Left ventricle myocardium inferior (tissue), 1 donor: Measurements from ENCODE around the gene RPRD2. TPM values are rescaled to one million over a fixed set of nuclear protein-coding genes. Genes with fewer than 3 reads are reported as not detected.

Experiments
- DNase-seq: peaks from one replicate; pipeline ENCODE4 v3.0.0-alpha.2; 2020
- H3K27ac ChIP-seq: fragments of 200-600 bp; replicated peaks from 2 replicates; pipeline ENCODE4 v1.8.0; 2021
- H3K27me3 ChIP-seq: fragments of 200-600 bp; 2 replicates; pipeline ENCODE4 v1.8.0; 2021; ENCODE audit warnings: low read depth
- H3K36me3 ChIP-seq: fragments of 200-600 bp; 2 replicates; pipeline ENCODE4 v1.8.0; 2021
- H3K4me1 ChIP-seq: fragments of 200-600 bp; 2 replicates; pipeline ENCODE4 v1.8.0; 2021
- H3K4me3 ChIP-seq: fragments of 200-600 bp; 2 replicates; pipeline ENCODE4 v1.8.0; 2021; ENCODE audit warnings: mild to moderate bottlenecking, moderate library complexity
- H3K9me3 ChIP-seq: fragments of 200-600 bp; replicated peaks from 2 replicates; pipeline ENCODE4 v1.8.0; 2021
- CTCF ChIP-seq: fragments of 200-600 bp; IDR thresholded peaks from 2 replicates; pipeline ENCODE4 v1.8.0; 2021; ENCODE audit warnings: antibody characterized with exemption, mild to moderate bottlenecking, borderline replicate concordance
- intact Hi-C: fragments of 100-400 bp; cut with micrococcal nuclease; formaldehyde crosslinking; loops from one replicate; pipeline ENCODE4 v1.11.0; 2022
- total RNA-seq: library from RNA; stranded (reverse); fragmentation: NEBNext Ultra II Directional; extraction: Animal tissue kit (Norgen Biotek cat#: 25700); gene quantifications from one replicate; pipeline ENCODE4 v1.2.1, GENCODE V29; 2021
- donor health status: DM: no; HTN: yes; CAD: no; lungs with severe emphysema.

Gene RPRD2
- total RNA-seq, 1 donor from 2014 or later, result 22.9 TPM

GRCh38 chr1:150346316-150346715 lies 17.6 kb upstream of the RPRD2 start:
- Histone ChIP-seq H3K36me3 (peaks cover 97% of the 10 kb centered on the region), H3K4me1 (no peaks in the 10 kb centered on the region), H3K27ac (no peak overlapping the region), H3K27me3 (no peaks in the 10 kb centered on the region), H3K9me3 (no peaks in the 10 kb centered on the region), H3K4me3 (no peak overlapping the region)
- DNase-seq, result no peak
- intact Hi-C loops, result no loop called here
- TF ChIP-seq CTCF, result no peak

- intact Hi-C loops, result no loop called here
- Histone ChIP-seq H3K27me3 (no peaks in the 10 kb centered on the region), H3K4me1 (no peaks in the 10 kb centered on the region), H3K27ac (no peak overlapping the region), H3K4me3 (no peak overlapping the region), H3K9me3 (no peaks in the 10 kb centered on the region), H3K36me3 (peaks cover 80% of the 10 kb centered on the region)
- no peak for TF ChIP-seq CTCF
- no peak for DNase-seq
Observed at GRCh38 chr1:150352866-150353265, 11.1 kb upstream of the RPRD2 start.

- Histone ChIP-seq H3K9me3 (no peaks in the 10 kb centered on the region), H3K27me3 (no peaks in the 10 kb centered on the region), H3K36me3 (no peaks in the 10 kb centered on the region), H3K27ac (peak overlapping the region; percentile 99), H3K4me1 (peaks cover 37% of the 10 kb centered on the region), H3K4me3 (peak overlapping the region; percentile 89)
- intact Hi-C loops, result no loop called here
- no peak for TF ChIP-seq CTCF
- DNase-seq, result no peak
Observed at GRCh38 chr1:150362721-150363425, 1.1 kb upstream of the RPRD2 start.

- intact Hi-C loops, result no loop called here
- H3K36me3 ChIP-seq, result no peaks in the 10 kb centered on the region
- peak overlapping the region; percentile 99 for H3K27ac ChIP-seq
- H3K9me3 ChIP-seq, result no peaks in the 10 kb centered on the region
- H3K4me3 ChIP-seq, result peak overlapping the region; percentile 89
- peaks cover 37% of the 10 kb centered on the region for H3K4me1 ChIP-seq
- DNase-seq, result peak; percentile 84
- no peaks in the 10 kb centered on the region for H3K27me3 ChIP-seq
- TF ChIP-seq CTCF, result no peak
Observed at GRCh38 chr1:150364231-150365003, 470 bp downstream of the RPRD2 start.

GRCh38 chr1:150365941-150366340 lies 2.0 kb downstream of the RPRD2 start:
- intact Hi-C loops, result no loop called here
- no peak for DNase-seq
- Histone ChIP-seq H3K27me3 (no peaks in the 10 kb centered on the region), H3K27ac (peak overlapping the region; percentile 99), H3K4me1 (peaks cover 51% of the 10 kb centered on the region), H3K36me3 (no peaks in the 10 kb centered on the region), H3K4me3 (peak overlapping the region; percentile 89), H3K9me3 (no peaks in the 10 kb centered on the region)
- TF ChIP-seq CTCF, result no peak
